Measurements from ENCODE around the gene FAM3C. TPM values are rescaled to one million over a fixed set of nuclear protein-coding genes. Genes with fewer than 3 reads are reported as not detected.
"Not testable (repeated sequence)": the region's sequence is repeated elsewhere in the genome, so short reads cannot be mapped to it uniquely, and the experiment has no call there.

FAM3C gene
- total RNA-seq, 1 donor from 2014 or later = 38.6 TPM

DNA sequence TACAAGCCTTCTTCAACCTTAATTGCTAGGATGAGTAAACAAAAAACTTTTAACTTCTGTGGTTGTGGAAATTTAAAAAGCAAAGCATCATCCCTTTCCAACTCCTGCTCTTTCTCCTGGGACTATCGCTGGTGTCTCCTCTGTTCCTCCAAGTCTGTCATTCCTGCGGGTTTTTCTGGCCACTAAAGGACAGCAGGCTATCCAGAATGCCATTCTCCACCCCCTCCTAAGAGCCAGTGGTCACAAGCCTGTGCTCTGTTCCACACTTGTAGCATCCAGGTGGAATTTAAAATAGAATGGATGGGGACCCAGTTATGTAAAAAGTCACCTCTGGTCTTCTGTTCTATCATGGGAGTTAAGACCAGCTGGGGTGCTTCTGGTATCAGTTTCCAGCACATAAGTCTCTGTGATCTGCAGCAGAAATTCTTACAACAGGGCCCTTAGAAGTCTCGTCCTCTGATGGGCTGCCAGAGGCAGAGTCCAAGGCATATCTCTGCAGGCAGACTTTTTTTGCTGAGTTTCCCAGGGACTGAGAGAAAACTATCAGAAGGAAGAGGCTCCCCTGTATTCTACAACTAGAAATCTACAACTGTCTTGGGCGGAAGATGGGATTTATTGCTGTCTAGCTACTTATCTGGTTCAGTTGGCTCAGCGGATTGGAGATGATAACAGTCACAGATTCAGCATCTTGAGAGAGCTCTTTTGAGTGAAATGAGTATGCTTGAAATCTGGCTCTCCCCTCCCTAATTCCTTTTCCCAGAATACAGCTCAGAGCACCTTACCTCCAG, 72.4 kb downstream of the FAM3C start:
- no peak for DNase-seq (ENCODE audit: low spot score)
- H3K36me3 Mint-ChIP-seq (ENCODE audit: low read depth) = no peaks in the 10 kb centered on the region
- peaks cover 5% of the 10 kb centered on the region for H3K27me3 Mint-ChIP-seq (ENCODE audit: low read depth)
- H3K4me3 Mint-ChIP-seq (ENCODE audit: unreplicated experiment) = no peak overlapping the region
- H3K9me3 Mint-ChIP-seq (ENCODE audit: low read depth) = no peaks in the 10 kb centered on the region
- TF ChIP-seq, protein P1, sequence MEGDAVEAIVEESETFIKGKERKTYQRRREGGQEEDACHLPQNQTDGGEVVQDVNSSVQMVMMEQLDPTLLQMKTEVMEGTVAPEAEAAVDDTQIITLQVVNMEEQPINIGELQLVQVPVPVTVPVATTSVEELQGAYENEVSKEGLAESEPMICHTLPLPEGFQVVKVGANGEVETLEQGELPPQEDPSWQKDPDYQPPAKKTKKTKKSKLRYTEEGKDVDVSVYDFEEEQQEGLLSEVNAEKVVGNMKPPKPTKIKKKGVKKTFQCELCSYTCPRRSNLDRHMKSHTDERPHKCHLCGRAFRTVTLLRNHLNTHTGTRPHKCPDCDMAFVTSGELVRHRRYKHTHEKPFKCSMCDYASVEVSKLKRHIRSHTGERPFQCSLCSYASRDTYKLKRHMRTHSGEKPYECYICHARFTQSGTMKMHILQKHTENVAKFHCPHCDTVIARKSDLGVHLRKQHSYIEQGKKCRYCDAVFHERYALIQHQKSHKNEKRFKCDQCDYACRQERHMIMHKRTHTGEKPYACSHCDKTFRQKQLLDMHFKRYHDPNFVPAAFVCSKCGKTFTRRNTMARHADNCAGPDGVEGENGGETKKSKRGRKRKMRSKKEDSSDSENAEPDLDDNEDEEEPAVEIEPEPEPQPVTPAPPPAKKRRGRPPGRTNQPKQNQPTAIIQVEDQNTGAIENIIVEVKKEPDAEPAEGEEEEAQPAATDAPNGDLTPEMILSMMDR (IDR thresholded peaks at IDR 0.05) = no peak
- H3K4me1 Mint-ChIP-seq (ENCODE audit: low read depth) = peaks cover 3% of the 10 kb centered on the region
- H3K27ac Mint-ChIP-seq (ENCODE audit: unreplicated experiment) = no peak overlapping the region

DNA sequence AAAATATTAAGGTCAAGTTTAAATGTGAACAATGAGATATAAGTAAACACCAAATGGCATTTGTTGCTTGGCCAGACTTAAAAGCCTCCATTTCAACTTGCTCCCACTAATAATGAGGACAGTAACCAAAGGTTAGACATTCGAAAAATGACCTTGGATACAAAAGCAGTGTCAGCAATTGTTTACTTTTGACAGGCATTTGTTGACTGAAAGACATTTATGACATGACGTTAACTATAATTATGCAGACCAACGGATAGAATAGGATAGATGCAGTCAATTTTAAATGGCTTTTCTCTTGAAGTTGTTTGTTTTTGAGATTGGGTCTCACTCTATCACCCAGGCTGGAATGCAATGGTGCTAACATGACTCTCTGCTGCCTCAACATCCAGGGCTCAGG, 73.6 kb downstream of the FAM3C start:
- no peak for DNase-seq (ENCODE audit: low spot score)
- Mint-ChIP-seq H3K36me3 (ENCODE audit: low read depth) (no peaks in the 10 kb centered on the region), H3K27me3 (ENCODE audit: low read depth) (no peaks in the 10 kb centered on the region), H3K27ac (ENCODE audit: unreplicated experiment) (no peak overlapping the region), H3K9me3 (ENCODE audit: low read depth) (no peaks in the 10 kb centered on the region), H3K4me3 (ENCODE audit: unreplicated experiment) (no peak overlapping the region), H3K4me1 (ENCODE audit: low read depth) (no peaks in the 10 kb centered on the region)
- TF ChIP-seq, protein P1 (IDR thresholded peaks at IDR 0.05) = no peak

DNA sequence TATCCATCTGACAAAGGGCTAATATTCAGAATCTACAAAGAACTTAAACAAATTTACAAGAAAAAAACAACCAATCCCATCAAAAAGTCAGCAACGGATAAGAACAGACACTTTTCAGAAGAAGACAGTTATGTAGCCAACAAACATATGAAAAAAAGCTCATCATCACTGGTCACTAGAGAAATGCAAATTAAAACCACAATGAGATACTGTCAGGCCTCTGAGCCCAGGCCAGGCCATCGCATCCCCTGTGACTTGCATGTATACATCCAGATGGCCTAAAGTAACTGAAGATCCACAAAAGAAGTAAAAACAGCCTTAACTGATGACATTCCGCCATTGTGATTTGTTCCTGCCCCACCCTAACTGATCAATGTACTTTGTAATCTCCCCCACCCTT, 80.9 kb downstream of the FAM3C start:
- not testable (repeated sequence) for H3K4me3 Mint-ChIP-seq (ENCODE audit: unreplicated experiment); DNase-seq (ENCODE audit: low spot score); H3K27me3 Mint-ChIP-seq (ENCODE audit: low read depth); H3K9me3 Mint-ChIP-seq (ENCODE audit: low read depth); H3K36me3 Mint-ChIP-seq (ENCODE audit: low read depth); H3K27ac Mint-ChIP-seq (ENCODE audit: unreplicated experiment)
- peaks cover 13% of the 10 kb centered on the region for H3K4me1 Mint-ChIP-seq (ENCODE audit: low read depth)

DNA sequence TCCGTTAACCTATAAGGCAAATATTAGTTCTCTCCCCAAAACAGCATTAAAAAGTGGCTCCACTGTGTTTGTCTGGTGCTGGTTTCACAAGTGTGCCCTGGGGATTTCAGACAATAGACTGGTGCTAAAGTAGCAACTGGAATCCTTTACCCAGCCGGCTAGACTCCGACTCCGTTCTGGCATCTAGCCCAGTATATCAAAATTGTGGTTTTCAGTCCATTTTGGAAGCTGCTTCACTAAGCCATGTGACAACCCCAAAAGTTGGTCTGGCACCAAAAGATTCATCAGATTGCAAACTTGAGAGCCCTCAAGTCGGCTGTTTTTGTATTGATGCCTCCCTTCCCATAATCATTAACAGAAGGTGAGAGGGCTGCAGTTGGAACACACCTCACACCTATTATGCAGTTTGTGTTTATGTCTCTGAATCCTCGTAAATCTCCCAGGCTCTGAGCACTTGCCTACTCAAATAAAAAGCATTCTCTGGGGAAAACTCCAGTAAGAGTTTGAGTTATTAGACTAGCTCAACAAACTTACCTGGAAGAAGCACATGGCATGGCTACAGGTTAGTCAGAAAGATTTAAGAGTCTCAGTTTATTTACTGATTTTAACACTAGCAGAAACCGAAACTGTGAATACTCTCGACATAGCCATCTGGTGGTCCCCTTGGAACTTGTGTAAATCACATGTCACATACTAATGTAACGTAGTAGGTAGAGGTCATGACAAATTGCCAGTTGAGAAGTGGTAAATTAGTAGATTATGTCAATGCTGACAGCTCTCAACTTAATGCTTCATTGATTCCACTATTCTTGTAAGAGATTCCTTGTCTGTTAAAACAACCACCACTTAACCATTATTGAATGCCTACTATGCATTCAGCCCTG, 82.1 kb downstream of the FAM3C start:
- Mint-ChIP-seq H3K4me1 (ENCODE audit: low read depth) (peaks cover 13% of the 10 kb centered on the region), H3K27me3 (ENCODE audit: low read depth) (peaks cover 2% of the 10 kb centered on the region), H3K27ac (ENCODE audit: unreplicated experiment) (no peak overlapping the region), H3K4me3 (ENCODE audit: unreplicated experiment) (no peak overlapping the region), H3K9me3 (ENCODE audit: low read depth) (peaks cover 10% of the 10 kb centered on the region), H3K36me3 (ENCODE audit: low read depth) (no peaks in the 10 kb centered on the region)
- DNase-seq (ENCODE audit: low spot score) = no peak
- TF ChIP-seq, protein P1 (IDR thresholded peaks at IDR 0.05) = no peak

DNA sequence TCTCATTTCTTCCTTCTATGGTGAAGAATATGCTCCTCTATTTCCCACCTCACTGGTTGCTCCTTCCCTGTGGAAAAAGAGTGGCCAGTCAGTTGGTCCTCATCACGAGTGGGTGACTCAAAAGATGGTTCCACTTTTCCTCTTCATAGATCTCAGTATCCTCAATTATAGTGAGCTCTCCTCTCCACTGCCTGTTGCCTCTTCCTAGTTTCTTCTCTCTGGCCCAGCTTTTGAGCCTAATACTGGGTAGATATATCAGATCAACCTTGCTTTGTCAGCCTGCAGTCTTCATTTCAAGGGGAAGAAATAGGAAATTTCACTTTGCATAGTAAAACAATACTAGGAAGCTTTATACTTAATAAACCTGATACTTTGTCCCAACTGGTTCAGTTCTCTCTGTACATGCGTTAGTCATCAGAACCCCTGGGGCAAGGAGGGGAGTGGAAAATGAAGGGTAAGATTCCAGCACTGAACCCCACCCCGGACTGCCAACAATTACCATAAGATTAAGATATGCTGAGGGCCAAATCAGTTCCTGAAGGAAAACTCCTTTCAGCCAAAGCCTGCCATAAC, 82.8 kb downstream of the FAM3C start:
- peaks cover 13% of the 10 kb centered on the region for H3K4me1 Mint-ChIP-seq (ENCODE audit: low read depth)
- no peak overlapping the region for H3K4me3 Mint-ChIP-seq (ENCODE audit: unreplicated experiment)
- peaks cover 2% of the 10 kb centered on the region for H3K27me3 Mint-ChIP-seq (ENCODE audit: low read depth)
- no peaks in the 10 kb centered on the region for H3K36me3 Mint-ChIP-seq (ENCODE audit: low read depth)
- no peak for DNase-seq (ENCODE audit: low spot score)
- peaks cover 10% of the 10 kb centered on the region for H3K9me3 Mint-ChIP-seq (ENCODE audit: low read depth)
- TF ChIP-seq, protein P1 (IDR thresholded peaks at IDR 0.05) = no peak
- no peak overlapping the region for H3K27ac Mint-ChIP-seq (ENCODE audit: unreplicated experiment)

All from chondrocyte (in vitro differentiated cells).